ENCODE data around the gene TMEM191C. TPM values are rescaled to one million over a fixed set of nuclear protein-coding genes. Genes with fewer than 3 reads are reported as not detected.
A peak's percentile ranks its signal among the peaks of the same experiment; 100 is the strongest.
"Not testable (repeated sequence)": the region's sequence is repeated elsewhere in the genome, so short reads cannot be mapped to it uniquely, and the experiment has no call there.

Gene TMEM191C
- total RNA-seq, 1 donor: 0.72 TPM

DNA sequence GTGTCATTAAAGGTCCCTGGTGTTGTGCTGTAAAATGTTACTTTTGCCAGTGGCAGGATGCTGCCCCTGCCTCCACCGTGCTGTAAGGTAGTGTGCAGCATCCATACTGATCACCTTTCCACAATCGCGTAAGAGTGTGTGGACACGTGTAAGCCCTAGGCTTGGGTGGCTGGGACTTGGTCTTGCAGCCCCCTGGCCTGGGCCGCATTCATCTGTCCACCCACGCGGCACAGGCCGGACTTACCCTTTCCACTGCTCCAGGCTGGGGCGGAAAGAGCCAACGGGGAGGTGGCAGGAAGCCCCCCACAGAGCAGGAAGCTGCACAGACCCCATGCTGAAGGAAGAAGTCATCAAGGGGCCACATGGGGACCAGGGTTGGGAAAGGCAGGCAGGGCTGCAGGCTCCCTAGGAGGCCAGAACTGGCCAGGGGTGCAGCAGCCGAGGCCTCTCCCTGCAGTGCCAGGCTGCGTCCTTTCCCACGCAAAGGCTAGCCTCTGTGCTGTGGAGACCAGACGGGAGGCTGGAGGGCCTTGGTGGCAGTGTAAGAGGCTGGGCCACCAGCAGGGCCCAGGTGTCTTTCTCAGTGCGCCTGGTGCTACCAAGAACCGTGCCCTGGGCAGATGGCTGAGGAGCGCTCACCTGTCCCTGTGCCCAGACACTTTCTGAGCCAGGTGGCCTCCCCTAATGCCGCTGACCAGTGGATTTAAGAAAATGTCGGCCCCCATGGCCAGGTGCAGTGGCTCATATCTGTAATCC lies 11.7 kb upstream of the TMEM191C start:
- no peak for DNase-seq (ENCODE audit: insufficient read length, low spot score, missing footprints)
- no peak overlapping the region for H3K4me3 ChIP-seq (ENCODE audit: insufficient read depth, low read length)
- no peaks in the 10 kb centered on the region for H3K4me1 ChIP-seq (ENCODE audit: insufficient read depth, low read length)
- no peaks in the 10 kb centered on the region for H3K9me3 ChIP-seq (ENCODE audit: low read depth, low read length)
- H3K36me3 ChIP-seq (ENCODE audit: insufficient read depth, low read length): no peaks in the 10 kb centered on the region
- H3K79me2 ChIP-seq (ENCODE audit: insufficient read depth, low read length): no peaks in the 10 kb centered on the region
- no peak overlapping the region for H3K4me2 ChIP-seq (ENCODE audit: insufficient read depth, low read length)
- H4K20me1 ChIP-seq (ENCODE audit: insufficient read depth, low read length): no peaks in the 10 kb centered on the region
- TF ChIP-seq, protein P1, sequence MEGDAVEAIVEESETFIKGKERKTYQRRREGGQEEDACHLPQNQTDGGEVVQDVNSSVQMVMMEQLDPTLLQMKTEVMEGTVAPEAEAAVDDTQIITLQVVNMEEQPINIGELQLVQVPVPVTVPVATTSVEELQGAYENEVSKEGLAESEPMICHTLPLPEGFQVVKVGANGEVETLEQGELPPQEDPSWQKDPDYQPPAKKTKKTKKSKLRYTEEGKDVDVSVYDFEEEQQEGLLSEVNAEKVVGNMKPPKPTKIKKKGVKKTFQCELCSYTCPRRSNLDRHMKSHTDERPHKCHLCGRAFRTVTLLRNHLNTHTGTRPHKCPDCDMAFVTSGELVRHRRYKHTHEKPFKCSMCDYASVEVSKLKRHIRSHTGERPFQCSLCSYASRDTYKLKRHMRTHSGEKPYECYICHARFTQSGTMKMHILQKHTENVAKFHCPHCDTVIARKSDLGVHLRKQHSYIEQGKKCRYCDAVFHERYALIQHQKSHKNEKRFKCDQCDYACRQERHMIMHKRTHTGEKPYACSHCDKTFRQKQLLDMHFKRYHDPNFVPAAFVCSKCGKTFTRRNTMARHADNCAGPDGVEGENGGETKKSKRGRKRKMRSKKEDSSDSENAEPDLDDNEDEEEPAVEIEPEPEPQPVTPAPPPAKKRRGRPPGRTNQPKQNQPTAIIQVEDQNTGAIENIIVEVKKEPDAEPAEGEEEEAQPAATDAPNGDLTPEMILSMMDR (IDR thresholded peaks at IDR 0.05; ENCODE audit: extremely low read depth, low read depth, low read length): no peak
- no peak overlapping the region for H2AFZ ChIP-seq (ENCODE audit: low read length)
- H3K27ac ChIP-seq (ENCODE audit: low read depth, low read length): no peak overlapping the region
- H3K27me3 ChIP-seq (ENCODE audit: insufficient read depth, low read length): no peaks in the 10 kb centered on the region

DNA sequence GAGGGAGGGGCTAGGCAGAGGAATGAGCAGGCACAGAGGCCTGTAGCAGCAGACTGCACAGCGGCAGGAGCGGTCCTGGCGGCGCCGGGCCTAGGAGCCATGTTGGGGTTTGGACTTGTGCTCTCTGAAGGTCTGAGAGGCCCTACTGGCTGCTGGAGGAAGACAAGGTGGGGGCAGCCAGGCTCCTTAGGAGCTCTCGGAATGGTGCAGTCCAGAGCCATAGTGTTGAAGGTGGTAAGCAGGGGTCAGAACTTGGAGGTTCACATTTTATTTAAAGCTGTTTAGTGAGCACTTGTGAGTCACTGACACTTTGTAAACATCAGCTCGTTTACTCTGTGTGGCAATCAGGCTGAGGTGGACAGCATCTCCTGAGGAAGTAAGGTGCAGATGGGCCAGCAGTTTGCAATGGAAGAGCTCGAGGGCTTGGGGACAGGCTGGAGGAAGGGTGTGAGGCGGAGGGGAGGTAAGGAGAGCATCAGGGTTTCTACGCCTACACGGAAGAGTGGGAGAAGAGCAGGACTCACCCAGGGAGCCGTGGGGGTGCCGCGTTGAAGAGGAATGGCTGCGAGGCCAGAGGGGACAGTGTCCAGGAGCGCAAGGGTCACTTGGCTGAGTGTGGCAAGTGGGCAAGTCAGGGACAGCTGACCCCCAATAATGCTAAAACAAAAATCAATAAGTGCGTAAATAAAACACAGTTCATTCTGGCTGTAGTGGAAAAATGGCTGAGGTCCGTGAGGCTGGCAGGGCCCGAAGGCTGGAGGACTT lies 10.0 kb upstream of the TMEM191C start:
- H3K36me3 ChIP-seq (ENCODE audit: insufficient read depth, low read length): no peaks in the 10 kb centered on the region
- H2AFZ ChIP-seq (ENCODE audit: low read length): no peak overlapping the region
- H3K4me2 ChIP-seq (ENCODE audit: insufficient read depth, low read length): no peak overlapping the region
- H3K4me1 ChIP-seq (ENCODE audit: insufficient read depth, low read length): no peaks in the 10 kb centered on the region
- DNase-seq (ENCODE audit: insufficient read length, low spot score, missing footprints): no peak
- H3K79me2 ChIP-seq (ENCODE audit: insufficient read depth, low read length): no peaks in the 10 kb centered on the region
- H3K9me3 ChIP-seq (ENCODE audit: low read depth, low read length): no peaks in the 10 kb centered on the region
- H3K4me3 ChIP-seq (ENCODE audit: insufficient read depth, low read length): no peak overlapping the region
- H3K27ac ChIP-seq (ENCODE audit: low read depth, low read length): no peak overlapping the region
- TF ChIP-seq, protein P1 (IDR thresholded peaks at IDR 0.05; ENCODE audit: extremely low read depth, low read depth, low read length): no peak
- H3K27me3 ChIP-seq (ENCODE audit: insufficient read depth, low read length): no peaks in the 10 kb centered on the region
- H4K20me1 ChIP-seq (ENCODE audit: insufficient read depth, low read length): no peaks in the 10 kb centered on the region

DNA sequence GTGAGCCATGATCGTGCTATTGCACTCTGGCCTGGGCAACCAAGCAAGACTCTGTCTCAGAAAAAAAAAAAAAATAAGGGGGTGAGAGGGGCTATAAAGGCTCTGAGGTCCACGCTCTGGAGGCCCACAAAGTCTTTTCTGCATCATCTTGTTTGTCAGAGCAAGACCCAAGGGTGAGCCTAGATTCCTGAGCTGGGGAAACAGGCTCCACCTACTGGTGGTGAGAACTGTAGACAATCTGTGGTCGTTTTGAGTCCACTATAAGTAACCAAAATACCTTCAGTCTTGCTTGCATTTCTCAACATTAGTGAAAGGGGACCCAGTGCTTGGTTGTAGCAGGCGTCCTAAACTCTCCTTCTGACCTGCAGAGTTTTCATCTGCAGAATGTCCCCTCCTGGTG lies 4.5 kb upstream of the TMEM191C start:
- H3K9me3 ChIP-seq (ENCODE audit: low read depth, low read length): not testable (repeated sequence)

DNA sequence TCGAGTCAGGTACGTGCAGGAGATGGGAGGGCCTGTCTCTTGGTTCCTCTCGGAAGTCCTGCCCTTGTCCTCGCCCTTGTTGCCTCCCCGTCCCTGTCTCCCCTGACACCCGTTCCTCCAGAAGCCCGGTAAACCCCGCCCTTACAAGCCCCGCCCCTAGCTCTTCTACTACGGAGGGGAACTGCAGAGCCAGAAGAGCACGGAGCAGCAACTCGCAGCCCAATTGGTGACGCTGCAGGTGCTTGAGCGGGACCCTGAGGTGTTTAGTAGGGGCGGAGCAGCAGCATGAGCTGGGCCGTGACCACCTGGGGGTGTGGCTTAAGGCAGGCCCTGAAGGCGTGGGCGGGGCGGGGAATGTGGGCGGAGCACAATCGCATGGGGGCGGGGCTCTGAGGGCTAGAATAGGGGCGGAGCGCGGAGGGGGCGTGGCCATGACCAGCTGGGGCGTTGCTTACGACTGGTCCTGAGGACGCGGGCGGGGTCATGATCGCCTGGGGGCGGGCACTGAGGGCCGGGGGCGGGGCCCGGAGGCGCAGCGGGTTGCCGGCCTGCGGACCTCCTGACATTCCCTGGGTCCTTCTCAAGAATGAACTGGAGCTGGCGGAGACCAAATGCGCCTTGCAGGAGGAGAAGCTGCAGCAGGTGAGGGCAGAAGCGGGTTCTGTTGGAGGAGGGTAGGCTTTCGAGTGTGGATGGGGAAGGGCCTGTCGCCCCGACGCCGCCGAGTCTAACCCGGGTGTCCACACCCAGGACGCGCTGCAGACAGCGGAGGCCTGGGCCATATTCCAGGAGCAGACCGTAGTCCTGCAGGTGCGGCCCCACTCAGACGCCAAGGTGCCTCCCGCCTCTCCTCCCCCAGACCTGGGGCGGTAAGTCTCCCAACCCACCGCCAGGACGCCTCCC lies 1.3 kb downstream of the TMEM191C start:
- not testable (repeated sequence) for DNase-seq (ENCODE audit: insufficient read length, low spot score, missing footprints); H3K9me3 ChIP-seq (ENCODE audit: low read depth, low read length); H2AFZ ChIP-seq (ENCODE audit: low read length); H3K4me2 ChIP-seq (ENCODE audit: insufficient read depth, low read length); H3K27ac ChIP-seq (ENCODE audit: low read depth, low read length); H3K4me1 ChIP-seq (ENCODE audit: insufficient read depth, low read length); H3K27me3 ChIP-seq (ENCODE audit: insufficient read depth, low read length); H4K20me1 ChIP-seq (ENCODE audit: insufficient read depth, low read length); H3K79me2 ChIP-seq (ENCODE audit: insufficient read depth, low read length); H3K36me3 ChIP-seq (ENCODE audit: insufficient read depth, low read length)
- peak overlapping the region; percentile 52 for H3K4me3 ChIP-seq (ENCODE audit: insufficient read depth, low read length)

More for the DNA sequence above, 4.5 kb upstream of the TMEM191C start:
- H3K79me2 ChIP-seq (ENCODE audit: insufficient read depth, low read length); H3K27ac ChIP-seq (ENCODE audit: low read depth, low read length); H3K27me3 ChIP-seq (ENCODE audit: insufficient read depth, low read length); H3K4me1 ChIP-seq (ENCODE audit: insufficient read depth, low read length); H4K20me1 ChIP-seq (ENCODE audit: insufficient read depth, low read length); H3K36me3 ChIP-seq (ENCODE audit: insufficient read depth, low read length); DNase-seq (ENCODE audit: insufficient read length, low spot score, missing footprints); H2AFZ ChIP-seq (ENCODE audit: low read length); H3K4me3 ChIP-seq (ENCODE audit: insufficient read depth, low read length); H3K4me2 ChIP-seq (ENCODE audit: insufficient read depth, low read length): not testable (repeated sequence)

DNA sequence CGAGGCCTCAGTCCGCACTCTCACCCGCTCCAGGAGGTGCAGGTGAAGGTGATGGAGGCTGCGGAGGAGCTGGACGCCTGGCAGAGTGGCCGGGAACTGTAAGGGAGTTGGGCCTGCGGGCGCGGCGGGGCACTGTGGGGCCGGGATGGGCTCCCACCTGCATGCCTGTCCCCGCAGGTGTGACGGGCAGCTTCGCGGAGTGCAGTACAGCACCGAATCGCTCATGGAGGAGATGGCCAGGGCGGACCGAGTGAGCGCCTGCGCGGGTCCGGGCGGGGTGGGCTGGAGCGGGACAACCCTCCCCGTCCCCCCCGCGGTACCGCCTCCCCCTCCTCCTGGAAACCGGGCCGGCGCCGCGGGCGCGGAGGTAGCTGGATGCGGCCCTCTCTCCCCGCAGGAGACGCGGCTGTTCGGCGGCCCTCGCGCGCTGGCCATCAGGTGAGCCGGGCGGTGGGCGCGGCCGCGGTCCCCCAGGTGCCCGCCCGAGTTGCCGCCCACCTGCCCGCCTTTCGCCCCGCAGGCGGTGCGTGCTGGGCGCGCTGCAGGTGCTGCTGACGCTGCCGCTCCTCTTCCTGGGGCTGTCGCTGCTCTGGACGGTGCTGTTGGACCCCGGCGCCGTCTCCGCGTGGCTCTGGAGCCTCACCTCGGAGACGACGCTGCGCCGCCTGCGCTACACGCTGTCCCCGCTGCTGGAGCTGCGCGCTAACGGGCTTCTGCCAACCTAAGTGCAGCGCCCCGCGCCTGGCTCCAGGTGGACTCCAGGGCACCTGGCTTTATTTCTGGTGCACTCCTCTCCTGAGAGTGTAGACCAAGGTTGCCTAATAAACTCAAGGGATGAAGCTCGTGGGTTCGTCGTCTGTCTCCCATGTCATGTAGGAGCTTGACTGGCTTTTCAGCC lies 2.2 kb downstream of the TMEM191C start:
- not testable (repeated sequence) for H3K27ac ChIP-seq (ENCODE audit: low read depth, low read length); H3K9me3 ChIP-seq (ENCODE audit: low read depth, low read length); H3K4me1 ChIP-seq (ENCODE audit: insufficient read depth, low read length); H2AFZ ChIP-seq (ENCODE audit: low read length); H4K20me1 ChIP-seq (ENCODE audit: insufficient read depth, low read length); DNase-seq (ENCODE audit: insufficient read length, low spot score, missing footprints); H3K79me2 ChIP-seq (ENCODE audit: insufficient read depth, low read length); H3K36me3 ChIP-seq (ENCODE audit: insufficient read depth, low read length); H3K27me3 ChIP-seq (ENCODE audit: insufficient read depth, low read length); H3K4me3 ChIP-seq (ENCODE audit: insufficient read depth, low read length); H3K4me2 ChIP-seq (ENCODE audit: insufficient read depth, low read length)

DNA sequence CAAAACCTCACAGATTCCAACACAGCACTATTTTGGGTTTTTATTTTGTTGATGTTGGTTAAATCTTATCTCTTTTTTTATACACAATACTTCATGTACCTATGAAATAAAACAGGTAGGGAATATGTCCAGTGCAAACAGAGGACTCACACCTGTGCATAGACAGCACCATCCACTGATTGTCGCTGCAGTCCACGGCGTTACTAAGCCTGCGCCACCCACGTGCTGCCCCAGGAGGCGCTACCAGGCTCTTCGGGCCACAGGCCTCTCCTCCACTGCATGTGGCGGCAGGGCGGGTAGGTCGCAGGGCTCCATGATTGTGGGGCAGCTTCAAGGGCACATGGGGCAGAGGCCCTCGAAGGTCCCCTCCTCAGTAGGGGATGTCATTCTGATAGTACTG lies 5.8 kb downstream of the TMEM191C start:
- H3K27me3 ChIP-seq (ENCODE audit: insufficient read depth, low read length); H3K79me2 ChIP-seq (ENCODE audit: insufficient read depth, low read length); H4K20me1 ChIP-seq (ENCODE audit: insufficient read depth, low read length); H3K4me1 ChIP-seq (ENCODE audit: insufficient read depth, low read length); H3K4me2 ChIP-seq (ENCODE audit: insufficient read depth, low read length); H3K36me3 ChIP-seq (ENCODE audit: insufficient read depth, low read length); H3K9me3 ChIP-seq (ENCODE audit: low read depth, low read length); H2AFZ ChIP-seq (ENCODE audit: low read length); DNase-seq (ENCODE audit: insufficient read length, low spot score, missing footprints); H3K4me3 ChIP-seq (ENCODE audit: insufficient read depth, low read length); H3K27ac ChIP-seq (ENCODE audit: low read depth, low read length): not testable (repeated sequence)

All from osteoblast (primary cell).